Measurements from ENCODE around the gene KRTAP10-2.

Gene KRTAP10-2

GRCh38 chr21:44524414-44525371 is 26.6 kb downstream of the KRTAP10-2 start:
- no peak for DNase-seq

- DNase-seq = no peak
These were observed 27.5 kb downstream of the KRTAP10-2 start for GRCh38 chr21:44523567-44524413.

GRCh38 chr21:44522753-44523204 is 28.5 kb downstream of the KRTAP10-2 start:
- no peak for DNase-seq

- DNase-seq = peak; percentile 11
These were observed 29.2 kb downstream of the KRTAP10-2 start for GRCh38 chr21:44521928-44522752.

GRCh38 chr21:44521301-44521927 is 29.9 kb downstream of the KRTAP10-2 start:
- no peak for DNase-seq

- DNase-seq = peak; percentile 12
These were observed 30.7 kb downstream of the KRTAP10-2 start for GRCh38 chr21:44520326-44521300.

GRCh38 chr21:44519346-44520325 is 31.7 kb downstream of the KRTAP10-2 start:
- no peak for DNase-seq

GRCh38 chr21:44518686-44519085 is 32.6 kb downstream of the KRTAP10-2 start:
- DNase-seq = no peak

GRCh38 chr21:44517175-44517899 is 34.0 kb downstream of the KRTAP10-2 start:
- no peak for DNase-seq

- no peak for DNase-seq
These were observed 34.5 kb downstream of the KRTAP10-2 start for GRCh38 chr21:44516828-44517174.

GRCh38 chr21:44516342-44516741 is 35.0 kb downstream of the KRTAP10-2 start:
- DNase-seq = no peak

GRCh38 chr21:44515359-44516165 is 35.7 kb downstream of the KRTAP10-2 start:
- DNase-seq = no peak

GRCh38 chr21:44514746-44515358 is 36.5 kb downstream of the KRTAP10-2 start:
- no peak for DNase-seq

- DNase-seq = no peak
These were observed 37.1 kb downstream of the KRTAP10-2 start for GRCh38 chr21:44514218-44514520.

- no peak for DNase-seq
These were observed 37.7 kb downstream of the KRTAP10-2 start for GRCh38 chr21:44513389-44514217.

GRCh38 chr21:44512496-44513388 is 38.6 kb downstream of the KRTAP10-2 start:
- no peak for DNase-seq
